Measurements from ENCODE around the gene MTCH1.
"Not testable (repeated sequence)": the region's sequence is repeated elsewhere in the genome, so short reads cannot be mapped to it uniquely, and the experiment has no call there.

MTCH1 gene

DNA sequence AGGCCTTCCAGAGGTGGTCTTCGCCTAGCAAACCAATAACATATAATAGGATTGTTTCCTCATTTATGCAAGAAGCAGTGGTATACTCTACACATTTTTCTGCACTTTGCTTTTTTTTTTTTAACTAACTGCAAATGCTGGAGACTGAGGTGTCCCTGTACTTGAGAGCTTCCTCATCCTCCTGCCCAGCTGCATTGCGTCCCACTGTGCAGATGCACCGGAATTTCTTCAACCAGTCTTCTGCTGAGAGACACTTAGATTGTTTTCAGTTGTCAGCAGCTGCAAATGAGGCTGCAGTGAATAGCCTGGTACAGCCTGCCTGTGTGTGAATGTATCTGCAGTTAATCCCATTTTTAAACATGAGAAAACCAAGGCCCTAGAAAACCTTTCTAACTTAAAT, 31.0 kb upstream of the MTCH1 start:
- DNase-seq: no peak

DNA sequence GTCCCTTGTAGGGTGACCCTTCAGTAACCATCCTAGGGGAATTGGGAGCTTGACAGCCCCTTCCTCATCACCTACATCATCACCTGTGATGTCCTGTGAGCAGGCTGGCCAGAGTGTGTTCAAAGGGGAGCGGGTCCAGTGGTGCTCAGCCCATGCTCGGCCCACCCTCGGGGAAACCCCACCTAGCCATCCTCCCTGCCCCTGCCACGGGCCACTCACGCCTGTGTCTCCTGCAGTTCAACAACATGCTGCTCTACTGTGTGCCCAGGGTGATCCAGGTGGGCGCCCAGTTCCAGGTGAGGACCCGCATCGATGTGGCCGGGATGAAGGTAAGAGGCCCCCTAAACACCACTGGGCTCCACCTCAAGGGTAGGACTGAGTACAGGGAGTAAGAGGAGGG, 29.5 kb upstream of the MTCH1 start:
- DNase-seq: no peak

DNA sequence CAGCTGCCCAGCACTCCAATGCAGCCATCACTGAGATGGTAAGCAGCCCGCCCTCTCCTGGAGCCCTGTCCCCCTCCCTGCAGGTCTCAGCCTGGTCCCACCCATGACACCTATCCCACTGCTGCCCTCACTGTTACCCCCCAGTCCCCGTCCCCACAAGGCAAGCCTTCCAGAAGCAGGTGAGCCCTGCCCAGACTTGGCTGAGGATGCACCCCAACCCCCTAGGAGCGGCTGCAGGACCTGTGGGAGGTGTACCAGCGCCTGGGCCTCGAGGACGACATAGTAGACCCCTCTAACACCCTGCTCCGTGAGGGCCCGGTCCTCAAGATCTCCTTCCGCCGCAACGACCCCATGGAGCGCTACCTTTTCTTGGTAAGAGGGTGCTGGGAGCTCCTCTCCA, 28.7 kb upstream of the MTCH1 start:
- DNase-seq: no peak

DNA sequence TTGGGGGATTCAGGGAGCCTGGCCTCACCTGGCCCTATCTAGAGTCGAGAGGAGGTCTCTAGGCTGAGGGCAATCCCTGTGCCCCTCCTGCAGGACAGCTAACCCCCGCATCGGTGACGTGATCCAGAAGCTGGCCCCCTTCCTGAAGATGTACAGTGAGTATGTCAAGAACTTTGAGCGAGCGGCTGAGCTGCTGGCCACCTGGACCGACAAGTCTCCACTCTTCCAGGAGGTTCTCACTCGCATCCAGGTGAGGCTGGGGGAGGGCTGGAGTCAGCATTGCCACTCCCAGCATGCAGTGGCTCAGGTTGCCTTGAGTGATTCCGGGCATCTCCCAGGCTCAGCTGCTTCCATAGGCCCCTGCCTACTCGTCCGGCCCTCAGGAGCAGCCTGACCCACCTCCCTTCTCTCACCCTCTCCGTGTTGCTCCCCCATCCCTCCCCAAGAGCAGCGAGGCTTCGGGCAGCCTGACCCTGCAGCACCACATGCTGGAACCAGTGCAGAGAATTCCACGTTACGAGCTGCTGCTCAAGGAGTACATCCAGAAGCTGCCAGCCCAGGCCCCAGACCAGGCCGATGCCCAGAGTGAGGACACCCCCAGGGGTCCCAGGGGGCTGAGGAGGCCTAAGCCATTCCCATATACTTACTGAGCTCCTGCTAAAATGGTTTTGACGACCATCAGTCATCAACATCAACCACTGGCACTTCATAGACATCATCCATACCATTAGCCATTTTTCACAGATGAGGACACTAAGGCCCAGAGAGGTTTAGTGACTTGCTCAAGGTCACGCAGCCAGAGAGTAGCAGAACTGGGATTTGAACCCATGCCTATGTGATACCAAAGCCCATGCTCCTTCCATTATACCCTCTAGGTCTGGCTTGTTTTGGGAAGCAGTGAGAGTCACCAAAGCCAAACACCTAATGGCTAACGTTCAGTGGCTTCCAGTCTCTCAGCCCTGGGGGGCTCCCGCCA, 27.8 kb upstream of the MTCH1 start:
- no peak for DNase-seq

DNA sequence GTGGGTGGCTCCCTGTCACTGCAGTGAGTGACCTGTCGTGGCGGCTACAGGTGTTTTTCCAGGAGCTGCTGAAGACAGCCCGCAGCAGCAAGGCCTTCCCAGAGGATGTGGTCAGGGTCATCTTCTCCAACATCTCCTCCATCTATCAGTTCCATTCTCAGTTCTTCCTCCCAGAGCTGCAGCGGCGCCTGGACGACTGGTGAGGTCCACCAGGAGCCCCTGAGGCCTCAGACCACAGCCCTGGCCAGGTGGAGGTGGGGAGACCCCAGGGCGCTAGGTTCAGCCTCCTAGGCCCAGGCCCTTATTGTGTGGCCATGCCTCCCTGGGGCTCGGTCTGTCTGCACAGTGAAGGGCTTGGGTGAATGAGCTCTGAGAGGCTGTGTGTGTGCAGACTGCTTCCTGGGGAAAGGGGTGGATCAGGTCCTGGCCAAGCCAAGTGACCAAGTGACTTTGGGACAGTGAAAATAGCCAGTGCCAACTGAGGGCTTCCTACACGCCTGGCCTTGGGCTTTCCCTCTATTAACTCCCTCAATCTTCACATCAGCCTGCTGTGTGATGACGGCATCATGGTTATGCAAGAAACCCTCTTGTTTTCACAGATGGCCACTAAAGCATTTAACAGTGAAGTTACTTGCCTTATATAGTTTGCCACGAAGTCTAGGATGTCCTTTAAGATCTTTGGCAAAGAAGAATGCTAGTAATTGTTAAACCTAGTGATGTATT, 25.8 kb upstream of the MTCH1 start:
- no peak for DNase-seq

DNA sequence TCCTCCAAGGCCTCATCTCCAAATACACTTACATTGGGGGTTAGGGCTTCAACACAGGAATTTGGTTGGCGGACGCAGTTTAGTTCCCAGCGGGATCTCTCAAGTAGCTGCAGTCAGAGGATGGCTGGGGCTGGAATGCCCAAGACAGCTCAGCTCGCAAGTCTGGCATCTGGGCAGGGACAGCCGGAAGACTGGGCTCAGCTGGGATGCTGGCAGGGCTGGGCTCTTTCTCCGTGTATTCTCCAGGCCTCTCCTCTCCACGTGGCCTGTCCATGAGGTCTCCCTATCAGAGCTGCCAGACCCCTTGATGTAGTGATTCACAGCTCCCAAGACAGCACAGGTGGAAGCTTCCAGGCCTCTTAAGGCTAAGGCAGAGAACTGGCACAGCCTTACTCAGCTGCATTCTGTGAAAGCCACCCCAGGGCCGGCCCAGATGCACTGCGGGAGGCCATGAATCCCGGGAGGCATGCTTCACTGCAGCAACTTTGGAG, 24.5 kb upstream of the MTCH1 start:
- no peak for DNase-seq

DNA sequence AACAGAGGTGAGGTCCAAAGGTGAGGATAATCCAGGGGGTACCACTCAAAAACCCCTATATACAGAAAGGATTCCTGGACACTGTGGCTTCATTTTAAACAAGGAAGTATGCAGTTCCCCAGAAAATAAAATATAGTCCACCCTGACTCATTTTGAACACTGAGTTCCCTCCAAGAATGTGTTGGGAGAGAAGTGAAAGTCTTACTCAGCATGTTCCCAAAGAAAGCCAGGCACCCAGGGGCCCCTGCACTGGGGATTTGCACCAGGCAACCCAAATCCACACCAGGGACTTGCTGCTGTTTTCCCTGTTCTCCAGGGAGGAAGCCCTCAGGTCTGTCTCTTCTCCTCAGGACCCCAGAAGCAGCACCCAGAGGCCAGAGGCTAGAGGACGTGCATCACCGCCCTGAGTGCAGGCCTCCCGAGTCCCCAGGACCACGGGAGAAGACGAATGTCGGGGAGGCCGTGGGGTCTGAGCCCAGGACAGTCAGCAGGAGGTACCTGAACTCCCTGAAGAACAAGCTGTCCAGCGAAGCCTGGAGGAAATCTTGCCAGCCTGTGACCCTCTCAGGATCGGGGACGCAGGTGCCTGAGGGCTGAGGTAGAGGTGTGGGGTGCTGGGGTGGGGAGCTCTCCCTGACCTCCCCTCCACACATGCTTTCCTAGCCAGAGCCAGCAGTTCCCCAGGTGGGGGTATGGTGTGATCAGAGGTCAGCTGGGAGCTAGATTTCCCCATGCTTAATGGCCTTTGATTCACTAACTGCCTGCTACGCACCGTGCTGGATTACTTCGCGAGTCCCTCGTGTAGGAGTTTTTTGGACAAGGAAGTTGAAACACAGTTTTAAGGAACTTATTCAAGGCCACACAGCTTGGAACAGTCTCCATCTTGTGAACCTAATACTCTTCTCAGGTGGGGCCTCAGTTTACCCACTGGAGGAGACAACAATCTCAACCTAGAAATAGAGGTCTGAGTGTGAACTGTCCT, 22.8 kb upstream of the MTCH1 start:
- no peak for DNase-seq

DNA sequence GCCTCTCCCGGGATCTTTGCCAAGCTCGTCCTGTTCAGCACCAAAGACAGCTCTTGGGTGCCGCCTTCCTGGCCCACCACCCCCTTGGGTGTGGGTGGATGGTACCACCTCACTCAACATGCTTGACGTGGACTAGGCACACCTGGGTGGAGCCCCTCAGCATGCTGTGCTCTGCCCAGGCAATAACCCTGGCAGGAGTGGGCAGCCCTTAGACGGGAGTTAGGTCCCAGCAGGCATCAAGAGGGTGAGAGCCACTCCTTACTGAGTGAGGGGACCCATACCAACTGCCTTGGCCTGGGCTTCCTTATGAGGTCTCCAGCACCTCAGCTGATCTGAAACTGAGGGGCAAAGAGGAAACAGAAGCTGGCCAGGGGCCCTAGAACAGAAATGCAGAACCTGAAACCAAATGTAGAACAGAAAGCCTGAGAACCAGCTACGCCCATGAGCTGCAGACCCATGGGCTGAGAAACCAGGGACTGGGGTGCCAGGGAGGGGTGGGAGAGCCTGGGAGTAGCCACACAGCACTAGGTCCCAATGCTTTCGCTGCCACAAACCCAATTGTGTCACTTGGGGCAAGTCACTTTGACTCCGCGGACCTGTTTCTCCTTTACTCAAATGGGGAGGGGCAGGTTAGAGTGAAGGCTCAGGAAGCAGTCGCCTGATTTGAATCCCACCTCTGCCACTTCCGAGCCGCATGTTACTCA, 21.5 kb upstream of the MTCH1 start:
- no peak for DNase-seq

DNA sequence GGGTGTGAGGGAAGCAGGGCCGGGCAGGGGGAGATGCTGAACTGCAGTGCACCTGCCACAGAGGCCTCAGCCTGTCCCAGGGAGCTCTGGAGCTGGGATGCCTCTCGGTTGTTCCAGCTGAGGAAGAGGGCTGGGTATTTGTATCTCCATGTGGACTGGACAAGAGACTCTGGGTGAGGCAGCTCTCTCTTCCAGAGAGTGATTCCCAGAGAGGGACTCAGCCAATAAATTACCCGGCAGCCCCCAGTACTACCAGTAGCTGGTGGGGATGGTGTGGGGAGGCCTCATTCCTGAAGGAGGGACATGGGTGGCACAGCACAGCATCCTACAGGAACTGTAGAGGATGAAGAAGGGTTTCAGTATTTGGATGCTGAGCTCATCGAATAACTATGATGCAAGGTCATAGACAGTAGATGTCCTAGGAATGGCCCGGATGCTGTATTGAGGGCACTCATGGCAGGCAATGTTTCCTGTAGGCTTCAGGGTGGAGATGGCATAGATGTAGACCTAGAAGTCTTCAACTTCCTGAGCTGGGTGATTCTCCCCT, 20.9 kb upstream of the MTCH1 start:
- DNase-seq: no peak

DNA sequence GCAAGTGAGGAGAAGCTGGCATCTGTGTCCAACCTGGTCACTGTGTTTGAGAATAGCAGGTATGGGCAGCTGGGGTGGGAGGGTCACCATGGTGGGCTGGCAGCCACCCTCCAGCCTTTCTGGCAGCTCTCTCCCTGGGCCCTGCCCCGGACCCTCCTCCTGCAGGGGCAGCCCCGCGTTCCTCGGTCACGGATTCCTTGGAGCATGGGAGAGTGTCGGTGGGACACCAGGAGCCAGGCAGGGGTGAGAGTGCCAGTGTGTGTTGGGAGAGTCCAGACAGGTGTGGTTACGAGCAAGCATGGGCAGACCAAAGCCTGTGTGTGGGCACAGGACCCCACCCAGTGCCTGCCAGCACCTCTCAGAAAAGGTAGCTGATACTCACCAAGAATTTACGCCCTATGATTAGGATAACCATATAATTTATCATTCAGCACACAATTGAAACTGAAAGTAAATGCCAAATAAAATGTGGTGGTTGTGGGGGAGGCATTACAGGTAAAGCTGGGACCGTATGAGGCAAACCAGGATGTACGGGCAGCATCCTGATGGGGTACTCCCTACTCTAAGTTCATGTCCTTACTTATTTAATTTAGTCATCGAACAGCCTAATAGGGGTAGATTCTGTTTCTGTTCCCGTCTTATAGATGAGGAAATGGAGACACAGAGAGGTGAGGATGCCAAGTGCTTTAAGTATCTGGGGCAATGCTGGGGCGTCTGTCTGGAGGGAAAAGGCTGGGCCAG, 20.0 kb upstream of the MTCH1 start:
- DNase-seq: no peak

DNA sequence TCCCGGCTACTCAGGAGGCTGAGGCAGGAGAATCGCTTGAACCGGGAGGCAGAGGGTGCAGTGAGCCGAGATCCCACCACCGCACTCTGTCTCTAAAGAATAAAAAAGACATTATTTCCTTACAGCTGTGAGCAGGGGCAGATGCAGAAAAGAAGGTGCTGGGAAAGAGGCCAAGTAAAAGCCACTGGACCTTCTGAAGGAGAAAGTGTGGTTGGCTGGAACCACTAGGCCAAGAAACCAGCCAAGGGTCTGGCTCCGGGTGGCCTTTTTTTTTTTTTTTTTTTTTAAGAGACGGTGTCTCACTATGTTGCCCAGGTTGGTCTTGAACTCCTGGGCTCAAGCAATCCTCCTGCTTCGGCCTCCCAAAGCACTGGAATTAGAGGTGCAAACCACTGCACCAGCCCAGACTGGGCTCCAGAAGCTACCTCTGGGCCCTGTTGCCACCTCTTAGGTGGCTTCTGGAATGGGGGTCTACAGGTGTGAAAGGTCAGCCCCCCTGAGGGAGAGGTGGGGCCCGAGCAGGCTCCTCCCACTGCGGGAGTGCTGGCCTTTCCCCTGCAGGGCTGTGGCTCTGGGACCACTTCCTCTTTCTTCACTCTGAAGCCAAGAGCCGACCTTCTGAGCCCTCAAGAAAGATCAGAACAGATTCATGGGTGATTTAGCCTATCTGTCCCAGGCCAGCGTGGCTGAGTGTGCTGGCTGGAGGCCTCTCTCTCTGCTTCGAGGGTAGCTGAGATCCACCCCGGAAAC, 19.2 kb upstream of the MTCH1 start, which contains the start of gene FGD2:
TSS of gene FGD2 (plus strand) at position 595 of the 750 bp plus-strand sequence. CDS start 163 bp downstream, outside the sequence.
- no peak for DNase-seq

DNA sequence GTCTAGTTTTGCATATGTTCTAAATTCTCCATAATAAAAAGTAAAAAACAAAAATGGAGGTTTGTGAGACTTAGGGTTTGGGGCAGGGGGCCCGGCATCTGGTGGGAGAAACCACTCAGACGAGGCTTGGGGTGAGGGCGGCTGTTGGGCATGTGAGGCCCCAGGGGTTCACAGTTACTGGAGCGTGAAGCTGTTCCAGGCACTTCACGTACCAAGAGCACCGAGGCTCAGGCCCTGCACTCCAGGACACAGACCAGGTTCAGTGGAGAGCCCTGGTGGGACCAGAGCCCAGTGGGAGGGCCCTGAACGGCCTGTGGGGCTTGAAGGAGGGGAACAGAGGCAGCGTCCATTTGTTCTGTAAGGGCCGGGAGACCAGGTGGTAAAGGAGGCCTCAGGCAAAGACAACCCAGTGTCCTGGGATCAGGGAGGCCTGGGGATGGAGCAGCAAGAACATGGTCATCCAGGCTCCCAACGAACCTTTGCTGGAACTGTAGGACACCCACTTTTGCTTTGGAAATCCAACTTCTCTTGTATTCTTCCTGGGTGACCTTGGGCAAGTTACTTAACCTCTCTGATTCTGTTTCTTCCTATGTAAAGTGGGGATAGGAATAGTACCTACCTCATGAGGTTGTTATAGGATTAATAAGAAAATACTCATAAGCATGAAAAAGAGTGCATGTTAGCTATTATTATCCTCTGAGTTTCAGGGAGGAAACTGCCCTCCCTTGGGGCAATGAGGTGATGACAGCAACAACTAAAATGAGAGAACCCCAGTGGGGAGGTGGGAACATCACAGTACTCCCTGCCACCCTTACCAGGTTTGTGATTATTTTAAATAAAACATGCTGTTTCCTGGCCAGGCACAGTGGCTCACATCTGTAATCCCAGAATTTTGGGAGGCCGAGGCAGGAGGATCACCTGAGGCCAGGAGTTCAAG, 18.3 kb upstream of the MTCH1 start:
- DNase-seq: no peak

DNA sequence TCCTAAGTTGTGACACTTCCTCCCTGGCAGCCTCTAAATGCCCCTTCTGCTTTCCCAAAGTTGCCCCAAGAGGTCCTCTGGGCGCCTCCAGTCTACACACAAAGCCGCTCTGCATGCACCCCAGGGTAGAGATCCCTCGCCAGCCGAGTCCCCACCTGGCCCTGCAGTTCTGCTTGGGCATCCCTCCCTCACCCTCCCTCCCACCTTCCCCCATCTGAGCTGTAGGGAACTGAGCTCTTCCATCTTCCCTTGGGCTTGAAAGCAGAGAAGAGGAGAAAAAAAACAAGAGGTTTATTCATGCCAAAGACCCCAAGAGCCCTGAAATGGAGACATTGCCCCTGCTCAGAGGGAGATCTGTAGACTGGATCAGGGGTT, 13.7 kb upstream of the MTCH1 start:
- no peak for DNase-seq

DNA sequence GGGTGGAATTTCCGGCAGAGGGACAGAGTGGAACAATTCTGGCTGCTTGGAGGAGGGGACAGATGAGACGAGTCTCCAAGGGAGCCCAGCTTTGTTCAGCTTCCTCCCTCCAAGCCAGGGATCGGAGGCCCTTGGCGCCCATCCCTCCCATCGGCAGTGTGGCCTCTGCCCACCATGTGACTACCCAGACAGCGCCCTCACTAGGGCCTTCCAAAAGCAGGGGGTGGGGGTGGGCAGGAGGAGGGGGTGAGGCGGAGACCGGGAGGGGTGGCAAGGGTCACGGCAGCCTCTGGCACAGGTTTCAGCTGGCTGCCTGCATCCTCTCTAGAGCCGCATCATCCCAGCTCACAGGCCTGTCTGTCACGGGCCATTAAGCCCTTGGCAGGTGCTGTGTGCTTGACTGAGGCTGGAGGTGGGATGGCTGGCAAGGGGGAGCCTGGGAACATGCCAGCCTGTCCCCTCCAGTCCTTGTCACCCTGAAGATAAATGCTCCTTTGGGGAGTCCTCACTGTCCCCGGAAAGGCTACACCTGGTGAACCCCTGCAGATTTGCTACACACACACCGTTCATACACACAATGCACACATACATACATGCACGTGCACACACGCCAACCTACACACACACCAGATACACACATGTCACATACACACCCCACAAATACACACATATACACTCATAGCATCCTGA, 13.2 kb upstream of the MTCH1 start:
- DNase-seq: no peak

DNA sequence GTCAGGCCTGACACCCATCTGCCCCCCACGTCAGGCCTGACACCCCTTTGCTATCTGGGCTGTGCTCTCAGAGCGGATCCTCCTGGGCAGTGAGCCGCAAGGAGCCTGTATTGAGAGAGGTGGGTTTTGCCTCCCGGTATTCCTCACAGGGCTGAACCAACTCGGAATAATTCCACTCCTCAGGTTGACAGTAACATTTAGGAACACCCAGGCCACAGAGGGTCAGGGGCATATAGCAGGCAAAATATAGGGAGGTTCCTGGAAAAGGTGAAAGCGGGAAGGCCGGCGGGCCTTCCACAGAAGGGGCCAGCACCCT, 12.7 kb upstream of the MTCH1 start:
- DNase-seq: no peak

DNA sequence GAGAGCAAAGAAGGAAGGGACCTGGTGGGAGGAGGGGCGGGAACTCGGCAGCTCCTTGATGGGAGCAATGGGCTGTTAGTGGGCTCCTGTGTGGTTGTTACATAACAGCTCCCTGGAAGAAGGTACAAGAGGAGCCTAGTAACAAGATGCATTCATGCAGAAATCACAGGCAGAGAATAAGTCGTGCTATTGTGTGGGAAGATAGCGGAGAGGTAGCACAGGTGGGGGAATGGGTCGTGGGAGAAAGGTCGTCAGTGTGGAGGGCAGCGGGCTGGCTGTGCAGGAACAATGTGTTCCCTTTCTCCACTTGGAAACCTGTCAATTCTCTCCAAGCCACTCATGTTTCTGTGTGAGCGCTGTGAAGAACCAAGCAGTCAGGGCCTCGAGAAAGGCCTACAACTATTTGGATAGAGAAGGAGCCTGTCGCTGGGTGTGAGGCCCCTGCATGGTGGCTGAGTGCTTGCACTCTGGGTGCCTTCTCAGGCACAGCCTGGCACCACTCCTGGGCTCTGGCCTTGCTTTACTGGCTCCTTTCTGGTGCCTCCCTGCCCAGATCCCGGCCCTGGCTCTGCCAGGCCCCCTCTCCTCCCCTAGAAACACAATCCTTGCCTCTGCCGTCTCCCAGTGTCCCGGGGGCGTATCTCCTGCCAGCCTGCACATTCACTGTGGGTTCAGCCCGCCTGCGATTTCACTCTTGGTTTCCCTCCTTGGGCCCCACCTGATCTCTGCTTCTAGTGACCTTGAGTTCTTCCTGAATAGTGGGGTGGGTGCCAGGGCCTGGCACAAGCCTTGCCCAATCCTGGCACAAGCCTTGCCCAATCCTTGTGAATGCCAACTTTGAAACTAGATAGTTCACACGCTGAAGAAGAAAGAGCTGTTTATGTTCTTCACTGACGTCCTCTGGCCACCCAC, 12.1 kb upstream of the MTCH1 start:
- no peak for DNase-seq

DNA sequence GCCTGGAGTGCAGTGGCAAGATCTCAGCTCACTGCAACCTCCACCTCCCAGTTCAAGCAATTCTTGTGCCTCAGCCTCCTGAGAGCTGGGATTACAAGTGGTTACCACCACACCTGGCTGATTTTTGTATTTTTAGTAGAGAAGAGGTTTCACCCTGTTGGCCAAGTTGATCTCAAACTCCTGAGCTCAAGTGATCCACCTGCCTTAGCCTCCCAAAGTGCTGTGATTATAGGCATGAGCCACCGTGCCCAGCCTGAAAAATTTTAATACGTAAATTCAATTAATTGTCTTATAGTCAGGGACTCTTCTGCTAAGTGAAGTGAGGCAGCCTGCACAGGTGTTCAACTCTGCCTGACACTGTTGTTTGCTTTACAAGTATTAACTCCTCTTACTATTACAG, 4.4 kb upstream of the MTCH1 start:
- DNase-seq: not testable (repeated sequence)
